HEK293 (cell line): Measurements from ENCODE around the gene TCERG1L.

ENCODE experiments used
- CTCF ChIA-PET: fragments of 350-600 bp; formaldehyde crosslinking; extraction: SDS; loops from one replicate; lab custom pipeline; 2021; ENCODE audit warnings: antibody characterized with exemption; lab: Yijun Ruan, JAX
- POLR2A ChIA-PET: fragments of 300-600 bp; formaldehyde crosslinking; extraction: SDS; loops from one replicate; lab custom pipeline; 2020; ENCODE audit warnings: antibody characterized with exemption, inconsistent platforms; lab: Yijun Ruan, JAX
- H3K27ac ChIP-seq: fragments of 200-500 bp; sonication (Bioruptor generic); 2 replicates; pipeline ENCODE4 v1.5.1; 2014; ENCODE audit warnings: low read depth, low read length, control low read depth, inconsistent platforms; ENCODE audit errors: extremely low read depth
- H3K36me3 ChIP-seq, 2 experiments: fragments of 200-500 bp in 1 of 2; sonication (Bioruptor generic) in 1 of 2; 1 replicate in 1 of 2; 2 replicates in 1 of 2; pipeline ENCODE4 v1.5.1; 2014 to 2017; ENCODE audit warnings: inconsistent platforms in 2 of 2, low read length in 2 of 2; ENCODE audit not compliant: control insufficient read depth in 2 of 2, insufficient read depth in 1 of 2
- H3K4me1 ChIP-seq: fragments of 200-500 bp; sonication (Bioruptor generic); 2 replicates; pipeline ENCODE4 v1.5.1; 2014; ENCODE audit warnings: mild to moderate bottlenecking, low read length, inconsistent platforms; ENCODE audit not compliant: control insufficient read depth, insufficient read depth
- H3K4me3 ChIP-seq: 2 replicates; pipeline ENCODE4 v1.5.1; 2011; ENCODE audit warnings: low read depth, mild to moderate bottlenecking, control low read depth, low read length, moderate library complexity
- H3K9me3 ChIP-seq: fragments of 200-500 bp; sonication (Bioruptor generic); 2 replicates; pipeline ENCODE4 v1.5.1; 2014; ENCODE audit warnings: low read depth, low read length, inconsistent platforms; ENCODE audit not compliant: control insufficient read depth, insufficient read depth
- BCL11B ChIP-seq: fragments of 450-650 bp; formaldehyde crosslinking; IDR thresholded peaks from 2 replicates; pipeline ENCODE4 v1.5.1; 2016; ENCODE audit warnings: low read depth, missing biosample characterization, missing genetic modification characterization
- KLF8 ChIP-seq: fragments of 450-650 bp; formaldehyde crosslinking; IDR thresholded peaks from 2 replicates; pipeline ENCODE4 v1.5.1; 2016; ENCODE audit warnings: missing biosample characterization, missing genetic modification characterization
- ZNF10 ChIP-seq: fragments of 450-650 bp; formaldehyde crosslinking; IDR thresholded peaks from 2 replicates; pipeline ENCODE4 v1.5.1; 2017; ENCODE audit warnings: missing biosample characterization, missing genetic modification characterization
- ZNF140 ChIP-seq: fragments of 450-650 bp; formaldehyde crosslinking; IDR thresholded peaks from 2 replicates; pipeline ENCODE4 v1.5.1; 2016; ENCODE audit warnings: missing biosample characterization, missing genetic modification characterization
- ZNF2 ChIP-seq: fragments of 450-650 bp; formaldehyde crosslinking; IDR thresholded peaks from 2 replicates; pipeline ENCODE4 v1.5.1; 2016; ENCODE audit warnings: missing biosample characterization, missing genetic modification characterization
- ZNF202 ChIP-seq: fragments of 450-650 bp; formaldehyde crosslinking; IDR thresholded peaks from 2 replicates; pipeline ENCODE4 v1.5.1; 2016; ENCODE audit warnings: missing biosample characterization, missing genetic modification characterization, borderline replicate concordance
- ZNF239 ChIP-seq: fragments of 450-650 bp; formaldehyde crosslinking; IDR thresholded peaks from 2 replicates; pipeline ENCODE4 v1.5.1; 2016; ENCODE audit warnings: missing biosample characterization, missing genetic modification characterization
- ZNF274 ChIP-seq, 2 experiments: fragments of 200-500 bp in 1 of 2; fragments of 450-650 bp in 1 of 2; sonication (Bioruptor generic) in 1 of 2; formaldehyde crosslinking in 1 of 2; IDR thresholded peaks; 2 replicates each; pipeline versions ENCODE4 v1.5.1 to v1.6.1; 2014 to 2016; ENCODE audit warnings: borderline replicate concordance in 1 of 2, inconsistent platforms in 1 of 2, low read length in 1 of 2, missing biosample characterization in 1 of 2, missing genetic modification characterization in 1 of 2
- ZNF391 ChIP-seq: fragments of 450-650 bp; formaldehyde crosslinking; IDR thresholded peaks from 2 replicates; pipeline ENCODE4 v1.5.1; 2016; ENCODE audit warnings: low read depth, missing biosample characterization, missing genetic modification characterization, borderline replicate concordance
- ZNF404 ChIP-seq: fragments of 450-650 bp; formaldehyde crosslinking; IDR thresholded peaks from 2 replicates; pipeline ENCODE4 v1.5.1; 2017; ENCODE audit warnings: missing biosample characterization, missing genetic modification characterization
- ZNF585B ChIP-seq: fragments of 450-650 bp; formaldehyde crosslinking; IDR thresholded peaks from 2 replicates; pipeline ENCODE4 v1.5.1; 2016; ENCODE audit warnings: missing biosample characterization, missing genetic modification characterization
- ZNF596 ChIP-seq: fragments of 450-650 bp; IDR thresholded peaks from 2 replicates; pipeline ENCODE4 v1.5.0; 2018; ENCODE audit warnings: missing biosample characterization, mild to moderate bottlenecking, missing genetic modification characterization, moderate library complexity
- ZNF701 ChIP-seq: fragments of 450-650 bp; formaldehyde crosslinking; IDR thresholded peaks from 2 replicates; pipeline ENCODE4 v1.5.1; 2016; ENCODE audit warnings: missing biosample characterization, missing genetic modification characterization
- ZNF837 ChIP-seq: fragments of 450-650 bp; formaldehyde crosslinking; IDR thresholded peaks from 2 replicates; pipeline ENCODE4 v1.5.1; 2016; ENCODE audit warnings: missing biosample characterization, missing genetic modification characterization
- TF ChIP-seq, protein P1 (sequence below): fragments of 450-650 bp; IDR thresholded peaks from 2 replicates; pipeline ENCODE4 v1.5.1; 2018; ENCODE audit warnings: missing biosample characterization, missing genetic modification characterization
- TF ChIP-seq, protein P2 (sequence below): fragments of 450-650 bp; formaldehyde crosslinking; IDR thresholded peaks from 2 replicates; pipeline ENCODE4 v1.5.1; 2016; ENCODE audit warnings: missing biosample characterization, missing genetic modification characterization
- TF ChIP-seq, protein P3 (sequence below): fragments of 450-650 bp; formaldehyde crosslinking; IDR thresholded peaks from 2 replicates; pipeline ENCODE4 v1.5.1; 2016; ENCODE audit warnings: missing biosample characterization, missing genetic modification characterization, borderline replicate concordance
- TF ChIP-seq, protein P4 (sequence below): fragments of 450-650 bp; formaldehyde crosslinking; IDR thresholded peaks from 2 replicates; pipeline ENCODE4 v1.5.1; 2016; ENCODE audit warnings: missing biosample characterization, missing genetic modification characterization
- TF ChIP-seq, protein P5 (sequence below): fragments of 450-650 bp; formaldehyde crosslinking; optimal IDR thresholded peaks from 2 replicates; pipeline ENCODE3; 2016; ENCODE audit warnings: missing biosample characterization, mild to moderate bottlenecking, missing genetic modification characterization

The TCERG1L gene

DNA sequence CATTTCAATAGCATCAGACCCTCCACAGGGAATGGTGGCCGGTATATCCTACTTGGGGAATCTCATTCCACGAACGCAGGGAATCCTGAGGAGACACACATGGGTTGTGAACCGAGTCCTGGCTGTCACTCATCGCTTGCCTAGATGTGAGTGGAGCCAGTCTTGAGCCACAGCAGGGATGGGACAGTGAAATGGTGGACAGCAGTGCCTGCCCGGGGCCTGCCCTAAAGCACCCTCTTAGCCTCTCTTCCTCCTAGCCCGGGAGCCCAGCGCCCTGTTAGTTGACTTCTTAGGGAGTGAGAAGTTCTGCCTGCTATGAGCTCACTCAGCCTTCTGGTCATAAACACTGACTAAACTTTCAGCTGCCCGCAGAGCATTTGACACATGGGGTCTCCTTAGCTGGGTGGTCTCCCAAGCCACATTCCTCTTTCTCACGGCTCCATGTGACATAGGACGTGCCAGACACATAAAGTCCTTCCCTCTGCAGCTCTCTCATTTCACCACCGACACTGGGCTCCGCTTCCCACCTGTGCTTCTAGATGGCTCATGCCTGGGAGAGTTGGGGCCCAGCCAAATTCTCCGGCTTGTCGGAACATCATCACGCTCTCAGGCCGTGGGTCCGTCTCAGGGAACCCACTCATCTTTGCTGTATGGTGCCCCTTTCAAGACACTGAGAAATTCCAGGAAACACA is 60.9 kb downstream of the TCERG1L start:
- CTCF ChIA-PET: interaction anchor here (1.1 kb wide), 1 partner anchor 18 kb away, joined by 3 read pairs; no protein-coding TSS in a partner anchor
- POLR2A ChIA-PET: no interaction called here
- TF ChIP-seq KLF8 (tag by site-specific recombination): no peak
- TF ChIP-seq ZNF2 (tag by site-specific recombination): no peak
- TF ChIP-seq ZNF10: no peak
- TF ChIP-seq, protein P1, sequence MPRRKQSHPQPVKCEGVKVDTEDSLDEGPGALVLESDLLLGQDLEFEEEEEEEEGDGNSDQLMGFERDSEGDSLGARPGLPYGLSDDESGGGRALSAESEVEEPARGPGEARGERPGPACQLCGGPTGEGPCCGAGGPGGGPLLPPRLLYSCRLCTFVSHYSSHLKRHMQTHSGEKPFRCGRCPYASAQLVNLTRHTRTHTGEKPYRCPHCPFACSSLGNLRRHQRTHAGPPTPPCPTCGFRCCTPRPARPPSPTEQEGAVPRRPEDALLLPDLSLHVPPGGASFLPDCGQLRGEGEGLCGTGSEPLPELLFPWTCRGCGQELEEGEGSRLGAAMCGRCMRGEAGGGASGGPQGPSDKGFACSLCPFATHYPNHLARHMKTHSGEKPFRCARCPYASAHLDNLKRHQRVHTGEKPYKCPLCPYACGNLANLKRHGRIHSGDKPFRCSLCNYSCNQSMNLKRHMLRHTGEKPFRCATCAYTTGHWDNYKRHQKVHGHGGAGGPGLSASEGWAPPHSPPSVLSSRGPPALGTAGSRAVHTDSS (tag by site-specific recombination): no peak
- no peak for TF ChIP-seq ZNF701 (tag by site-specific recombination)
- no peak for TF ChIP-seq ZNF596 (tag by site-specific recombination)
- no peak for TF ChIP-seq ZNF404
- TF ChIP-seq ZNF202 (tag by site-specific recombination): no peak
- TF ChIP-seq ZNF585B (tag by site-specific recombination): no peak
- TF ChIP-seq ZNF391: no peak
- no peak for TF ChIP-seq ZNF837 (tag by site-specific recombination)
- TF ChIP-seq, protein P2, sequence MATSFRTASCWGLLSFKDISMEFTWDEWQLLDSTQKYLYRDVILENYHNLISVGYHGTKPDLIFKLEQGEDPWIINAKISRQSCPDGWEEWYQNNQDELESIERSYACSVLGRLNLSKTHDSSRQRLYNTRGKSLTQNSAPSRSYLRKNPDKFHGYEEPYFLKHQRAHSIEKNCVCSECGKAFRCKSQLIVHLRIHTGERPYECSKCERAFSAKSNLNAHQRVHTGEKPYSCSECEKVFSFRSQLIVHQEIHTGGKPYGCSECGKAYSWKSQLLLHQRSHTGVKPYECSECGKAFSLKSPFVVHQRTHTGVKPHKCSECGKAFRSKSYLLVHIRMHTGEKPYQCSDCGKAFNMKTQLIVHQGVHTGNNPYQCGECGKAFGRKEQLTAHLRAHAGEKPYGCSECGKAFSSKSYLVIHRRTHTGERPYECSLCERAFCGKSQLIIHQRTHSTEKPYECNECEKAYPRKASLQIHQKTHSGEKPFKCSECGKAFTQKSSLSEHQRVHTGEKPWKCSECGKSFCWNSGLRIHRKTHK: no peak
- TF ChIP-seq, protein P3, sequence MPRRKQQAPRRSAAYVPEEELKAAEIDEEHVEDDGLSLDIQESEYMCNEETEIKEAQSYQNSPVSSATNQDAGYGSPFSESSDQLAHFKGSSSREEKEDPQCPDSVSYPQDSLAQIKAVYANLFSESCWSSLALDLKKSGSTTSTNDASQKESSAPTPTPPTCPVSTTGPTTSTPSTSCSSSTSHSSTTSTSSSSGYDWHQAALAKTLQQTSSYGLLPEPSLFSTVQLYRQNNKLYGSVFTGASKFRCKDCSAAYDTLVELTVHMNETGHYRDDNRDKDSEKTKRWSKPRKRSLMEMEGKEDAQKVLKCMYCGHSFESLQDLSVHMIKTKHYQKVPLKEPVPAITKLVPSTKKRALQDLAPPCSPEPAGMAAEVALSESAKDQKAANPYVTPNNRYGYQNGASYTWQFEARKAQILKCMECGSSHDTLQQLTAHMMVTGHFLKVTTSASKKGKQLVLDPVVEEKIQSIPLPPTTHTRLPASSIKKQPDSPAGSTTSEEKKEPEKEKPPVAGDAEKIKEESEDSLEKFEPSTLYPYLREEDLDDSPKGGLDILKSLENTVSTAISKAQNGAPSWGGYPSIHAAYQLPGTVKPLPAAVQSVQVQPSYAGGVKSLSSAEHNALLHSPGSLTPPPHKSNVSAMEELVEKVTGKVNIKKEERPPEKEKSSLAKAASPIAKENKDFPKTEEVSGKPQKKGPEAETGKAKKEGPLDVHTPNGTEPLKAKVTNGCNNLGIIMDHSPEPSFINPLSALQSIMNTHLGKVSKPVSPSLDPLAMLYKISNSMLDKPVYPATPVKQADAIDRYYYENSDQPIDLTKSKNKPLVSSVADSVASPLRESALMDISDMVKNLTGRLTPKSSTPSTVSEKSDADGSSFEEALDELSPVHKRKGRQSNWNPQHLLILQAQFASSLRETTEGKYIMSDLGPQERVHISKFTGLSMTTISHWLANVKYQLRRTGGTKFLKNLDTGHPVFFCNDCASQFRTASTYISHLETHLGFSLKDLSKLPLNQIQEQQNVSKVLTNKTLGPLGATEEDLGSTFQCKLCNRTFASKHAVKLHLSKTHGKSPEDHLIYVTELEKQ (tag by site-specific recombination): no peak
- no peak for TF ChIP-seq ZNF140
- TF ChIP-seq ZNF274 (IDR thresholded peaks at IDR 0.05; ENCODE audit: low read length): no peak
- no peak for TF ChIP-seq ZNF274 (tag by site-specific recombination; IDR thresholded peaks at IDR 0.05; ENCODE audit: borderline replicate concordance)
- no peak for TF ChIP-seq ZNF239 (tag by site-specific recombination)
- TF ChIP-seq, protein P4, sequence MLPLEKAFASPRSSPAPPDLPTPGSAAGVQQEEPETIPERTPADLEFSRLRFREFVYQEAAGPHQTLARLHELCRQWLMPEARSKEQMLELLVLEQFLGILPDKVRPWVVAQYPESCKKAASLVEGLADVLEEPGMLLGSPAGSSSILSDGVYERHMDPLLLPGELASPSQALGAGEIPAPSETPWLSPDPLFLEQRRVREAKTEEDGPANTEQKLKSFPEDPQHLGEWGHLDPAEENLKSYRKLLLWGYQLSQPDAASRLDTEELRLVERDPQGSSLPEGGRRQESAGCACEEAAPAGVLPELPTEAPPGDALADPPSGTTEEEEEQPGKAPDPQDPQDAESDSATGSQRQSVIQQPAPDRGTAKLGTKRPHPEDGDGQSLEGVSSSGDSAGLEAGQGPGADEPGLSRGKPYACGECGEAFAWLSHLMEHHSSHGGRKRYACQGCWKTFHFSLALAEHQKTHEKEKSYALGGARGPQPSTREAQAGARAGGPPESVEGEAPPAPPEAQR (tag by site-specific recombination): no peak
- TF ChIP-seq BCL11B: no peak
- TF ChIP-seq, protein P5, sequence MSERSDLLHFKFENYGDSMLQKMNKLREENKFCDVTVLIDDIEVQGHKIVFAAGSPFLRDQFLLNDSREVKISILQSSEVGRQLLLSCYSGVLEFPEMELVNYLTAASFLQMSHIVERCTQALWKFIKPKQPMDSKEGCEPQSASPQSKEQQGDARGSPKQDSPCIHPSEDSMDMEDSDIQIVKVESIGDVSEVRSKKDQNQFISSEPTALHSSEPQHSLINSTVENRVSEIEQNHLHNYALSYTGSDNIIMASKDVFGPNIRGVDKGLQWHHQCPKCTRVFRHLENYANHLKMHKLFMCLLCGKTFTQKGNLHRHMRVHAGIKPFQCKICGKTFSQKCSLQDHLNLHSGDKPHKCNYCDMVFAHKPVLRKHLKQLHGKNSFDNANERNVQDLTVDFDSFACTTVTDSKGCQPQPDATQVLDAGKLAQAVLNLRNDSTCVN (tag by site-specific recombination): no peak
- Histone ChIP-seq H3K9me3 (no peaks in the 10 kb centered on the region), H3K36me3 (no peaks in the 10 kb centered on the region), H3K27ac (no peak overlapping the region), H3K4me3 (no peak overlapping the region), H3K4me1 (no peaks in the 10 kb centered on the region)
